Measurements from ENCODE around the gene INTS7.
A peak's percentile ranks its signal among the peaks of the same experiment; 100 is the strongest.

INTS7 gene

DNA sequence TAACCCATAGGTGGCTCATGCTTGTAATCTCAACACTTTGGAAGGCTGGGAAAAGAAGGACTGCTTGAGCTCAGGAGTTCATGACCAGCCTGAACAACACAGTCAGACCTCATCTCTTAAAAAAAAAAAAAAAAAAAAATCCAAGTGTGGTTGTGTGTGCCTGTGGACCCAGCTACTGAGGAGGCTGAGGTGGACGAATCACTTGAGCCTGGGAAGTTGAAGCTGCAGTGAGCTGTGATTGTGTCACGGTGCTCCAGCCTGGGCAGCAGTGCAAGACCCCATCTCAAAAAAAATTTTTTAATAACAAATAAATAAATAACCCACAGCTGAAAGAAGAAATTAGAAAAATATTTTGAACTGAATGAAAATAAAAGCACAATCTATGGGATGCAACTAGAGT is 13.8 kb downstream of the INTS7 start:
- no peak overlapping the region for H3K4me3 ChIP-seq (ENCODE audit: control insufficient read depth, low read depth, low read length)
- TF ChIP-seq, protein P1, sequence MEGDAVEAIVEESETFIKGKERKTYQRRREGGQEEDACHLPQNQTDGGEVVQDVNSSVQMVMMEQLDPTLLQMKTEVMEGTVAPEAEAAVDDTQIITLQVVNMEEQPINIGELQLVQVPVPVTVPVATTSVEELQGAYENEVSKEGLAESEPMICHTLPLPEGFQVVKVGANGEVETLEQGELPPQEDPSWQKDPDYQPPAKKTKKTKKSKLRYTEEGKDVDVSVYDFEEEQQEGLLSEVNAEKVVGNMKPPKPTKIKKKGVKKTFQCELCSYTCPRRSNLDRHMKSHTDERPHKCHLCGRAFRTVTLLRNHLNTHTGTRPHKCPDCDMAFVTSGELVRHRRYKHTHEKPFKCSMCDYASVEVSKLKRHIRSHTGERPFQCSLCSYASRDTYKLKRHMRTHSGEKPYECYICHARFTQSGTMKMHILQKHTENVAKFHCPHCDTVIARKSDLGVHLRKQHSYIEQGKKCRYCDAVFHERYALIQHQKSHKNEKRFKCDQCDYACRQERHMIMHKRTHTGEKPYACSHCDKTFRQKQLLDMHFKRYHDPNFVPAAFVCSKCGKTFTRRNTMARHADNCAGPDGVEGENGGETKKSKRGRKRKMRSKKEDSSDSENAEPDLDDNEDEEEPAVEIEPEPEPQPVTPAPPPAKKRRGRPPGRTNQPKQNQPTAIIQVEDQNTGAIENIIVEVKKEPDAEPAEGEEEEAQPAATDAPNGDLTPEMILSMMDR (conservative IDR thresholded peaks at IDR 0.05; ENCODE audit: control insufficient read depth, insufficient read depth, low read depth, low read length), result no peak
- DNase-seq (ENCODE audit: low read depth), result no peak

DNA sequence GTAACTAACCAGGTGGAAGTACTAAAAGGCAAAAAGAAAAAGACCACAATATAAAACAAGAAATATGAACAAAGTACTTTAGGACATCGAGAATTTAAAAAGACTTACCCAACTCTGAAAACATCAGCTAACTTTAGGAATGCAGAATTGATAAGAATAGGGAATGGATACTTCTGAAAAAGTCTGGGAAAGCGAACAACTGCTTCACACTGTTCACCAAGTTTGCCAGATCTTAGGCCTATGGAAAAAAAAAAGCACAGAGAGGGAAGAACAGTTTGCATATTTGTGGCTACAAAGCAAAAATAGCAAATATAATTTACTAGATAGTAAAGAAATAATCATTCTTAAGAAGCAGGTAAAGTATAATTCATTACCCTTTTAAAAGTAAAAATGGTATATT is 14.4 kb downstream of the INTS7 start:
- DNase-seq (ENCODE audit: low read depth), result no peak
- no peak overlapping the region for H3K4me3 ChIP-seq (ENCODE audit: control insufficient read depth, low read depth, low read length)
- TF ChIP-seq, protein P1 (conservative IDR thresholded peaks at IDR 0.05; ENCODE audit: control insufficient read depth, insufficient read depth, low read depth, low read length), result no peak

DNA sequence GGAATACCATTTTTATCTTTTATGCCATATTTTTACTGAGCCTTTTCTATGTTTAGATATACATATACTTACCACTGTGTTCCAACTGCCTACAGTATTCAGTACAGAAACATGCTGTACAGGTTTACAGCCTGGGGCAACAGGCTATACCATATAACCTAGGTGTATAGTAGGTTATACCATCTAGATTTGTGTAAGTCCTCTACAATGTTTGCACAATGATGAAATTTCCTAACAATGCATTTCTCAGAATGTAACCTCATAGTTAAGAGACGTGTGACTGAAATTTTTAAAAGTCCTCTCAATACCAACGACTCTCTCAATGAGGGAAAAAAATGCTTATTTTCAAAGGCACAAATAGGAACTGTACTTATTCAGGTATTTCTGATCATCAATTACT is 21.7 kb downstream of the INTS7 start:
- TF ChIP-seq, protein P1 (conservative IDR thresholded peaks at IDR 0.05; ENCODE audit: control insufficient read depth, insufficient read depth, low read depth, low read length), result no peak
- no peak for DNase-seq (ENCODE audit: low read depth)
- H3K4me3 ChIP-seq (ENCODE audit: control insufficient read depth, low read depth, low read length), result no peak overlapping the region

DNA sequence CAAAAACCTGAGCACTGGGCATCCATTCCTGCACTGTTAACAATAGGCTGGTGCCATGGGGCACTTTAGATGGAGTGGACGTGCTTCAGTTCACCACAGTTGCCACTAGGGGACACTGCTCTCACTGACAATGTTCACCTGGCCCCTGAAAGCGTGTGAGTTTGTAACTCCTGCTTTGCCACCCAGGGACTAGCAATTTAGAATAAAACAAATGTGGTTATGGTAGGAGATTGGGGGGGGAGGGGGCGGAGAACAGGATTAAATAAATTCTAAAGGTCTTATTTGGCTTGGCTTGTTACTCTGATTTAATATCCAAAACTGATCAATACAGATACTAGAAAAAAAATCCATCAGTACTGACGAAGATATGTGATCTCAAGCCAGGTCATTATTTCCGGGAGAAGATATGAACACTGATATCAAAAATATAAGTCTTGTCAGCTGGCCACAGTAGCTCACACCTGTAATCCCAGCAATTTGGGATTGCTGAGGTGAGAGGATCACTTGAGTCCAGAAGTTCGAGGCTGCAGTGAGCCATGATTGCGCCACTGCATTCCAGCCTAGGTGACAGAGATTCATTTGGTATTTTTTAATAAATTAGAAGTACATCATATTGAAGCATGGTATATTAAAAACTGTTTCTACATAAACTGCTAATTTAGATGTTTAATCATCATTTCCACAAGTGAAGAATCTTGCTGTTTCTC is 23.2 kb downstream of the INTS7 start:
- no peak overlapping the region for H3K4me3 ChIP-seq (ENCODE audit: control insufficient read depth, low read depth, low read length)
- TF ChIP-seq, protein P1 (conservative IDR thresholded peaks at IDR 0.05; ENCODE audit: control insufficient read depth, insufficient read depth, low read depth, low read length), result peak; percentile 99
- peak; percentile 75 for DNase-seq (ENCODE audit: low read depth)

DNA sequence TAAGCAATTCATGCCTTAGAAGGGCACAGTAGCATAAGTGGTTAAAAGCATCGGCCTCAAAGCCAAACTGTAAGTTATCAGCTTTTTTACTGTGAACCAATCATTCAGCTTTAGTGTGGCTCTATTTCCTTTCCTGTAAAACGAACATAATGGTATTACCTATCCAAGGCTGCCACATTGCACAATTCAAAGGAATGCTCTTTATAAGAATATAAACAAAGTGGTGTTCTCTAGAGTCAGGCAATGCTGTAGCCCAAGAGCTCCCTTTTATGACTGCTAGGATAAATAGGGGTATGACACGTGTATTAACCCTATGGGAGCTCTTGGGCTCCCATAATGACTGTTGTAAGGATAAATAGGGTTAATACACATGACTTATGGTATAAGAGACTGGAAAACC is 25.4 kb downstream of the INTS7 start:
- H3K4me3 ChIP-seq (ENCODE audit: control insufficient read depth, low read depth, low read length), result no peak overlapping the region
- DNase-seq (ENCODE audit: low read depth), result no peak
- TF ChIP-seq, protein P1 (conservative IDR thresholded peaks at IDR 0.05; ENCODE audit: control insufficient read depth, insufficient read depth, low read depth, low read length), result no peak

DNA sequence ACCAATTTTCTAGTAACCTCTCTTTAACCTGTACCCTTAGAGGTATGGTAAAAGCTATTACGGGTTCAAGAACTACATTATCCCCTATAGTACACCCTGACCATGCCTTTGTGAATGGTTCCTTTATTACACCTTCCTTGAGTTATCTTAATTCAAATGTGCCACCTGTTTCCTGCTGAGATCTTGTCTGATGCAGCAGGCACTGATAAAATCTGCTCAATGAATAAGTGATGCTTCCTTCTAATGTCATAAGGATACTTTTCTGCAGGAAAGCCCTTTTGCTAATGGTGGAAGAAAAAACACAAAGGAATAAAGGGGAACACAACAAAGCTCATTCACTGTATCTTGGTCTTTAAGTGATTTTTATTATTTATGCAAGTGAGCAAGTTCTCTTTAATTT is 25.8 kb downstream of the INTS7 start:
- H3K4me3 ChIP-seq (ENCODE audit: control insufficient read depth, low read depth, low read length), result no peak overlapping the region
- no peak for DNase-seq (ENCODE audit: low read depth)
- TF ChIP-seq, protein P1 (conservative IDR thresholded peaks at IDR 0.05; ENCODE audit: control insufficient read depth, insufficient read depth, low read depth, low read length), result no peak

DNA sequence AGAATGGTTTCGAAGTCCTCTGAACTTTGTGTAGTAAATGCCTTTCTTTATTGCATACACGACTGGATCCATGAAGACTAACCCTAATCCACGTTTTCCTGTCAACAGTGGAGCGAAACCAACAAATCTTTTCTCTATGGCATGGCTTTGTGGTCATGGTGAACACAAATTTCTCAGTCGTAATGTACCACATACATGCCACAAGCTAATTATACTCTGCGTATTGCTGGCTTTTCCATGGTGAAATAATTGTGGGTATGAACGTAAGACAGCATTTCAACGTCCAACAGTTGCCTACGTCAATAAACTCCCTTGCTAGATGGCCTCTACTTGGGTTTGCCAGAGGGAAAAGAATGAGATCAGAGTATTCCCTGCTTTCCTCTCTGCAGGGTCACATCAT is 27.5 kb downstream of the INTS7 start:
- H3K4me3 ChIP-seq (ENCODE audit: control insufficient read depth, low read depth, low read length), result no peak overlapping the region
- TF ChIP-seq, protein P1 (conservative IDR thresholded peaks at IDR 0.05; ENCODE audit: control insufficient read depth, insufficient read depth, low read depth, low read length), result no peak
- DNase-seq (ENCODE audit: low read depth), result no peak

All from fibroblast of mammary gland (primary cell).